ENCODE results near the gene VSTM2B. TPM values are rescaled to one million over a fixed set of nuclear protein-coding genes. Genes with fewer than 3 reads are reported as not detected.

The VSTM2B gene
- total RNA-seq, 1 donor from 2014 or later, result not detected

Other genes starting within 250 kb of the VSTM2B start
- 104 and 110 TPM in 2 replicates for gene POP4, start 80.3 kb downstream of the VSTM2B start, total RNA-seq
- gene PLEKHF1, start 139.5 kb downstream of the VSTM2B start, total RNA-seq, result 37.0 and 37.4 TPM in 2 replicates
- gene C19orf12, start 189.3 kb downstream of the VSTM2B start, total RNA-seq, result 43.2 and 45.8 TPM in 2 replicates